ENCODE measurements around the gene CARM1. TPM values are rescaled to one million over a fixed set of nuclear protein-coding genes. Genes with fewer than 3 reads are reported as not detected.
"Not testable (repeated sequence)": the region's sequence is repeated elsewhere in the genome, so short reads cannot be mapped to it uniquely, and the experiment has no call there.

CARM1 gene
- polyA plus RNA-seq, result 10 to 100 TPM; 17.3 to 28.9 (median 22.4) TPM

- 0 to 1% (median 0%) methylated on average over 48 to 91 of the region's 99 CpGs for WGBS, 3 donors
Observed at GRCh38 chr19:10870955-10871603, at the start of gene CARM1. Gene CARM1, plus strand, starts transcription at chr19:10871553. Its CDS starts 150 bp downstream, at chr19:10871703.

DNA sequence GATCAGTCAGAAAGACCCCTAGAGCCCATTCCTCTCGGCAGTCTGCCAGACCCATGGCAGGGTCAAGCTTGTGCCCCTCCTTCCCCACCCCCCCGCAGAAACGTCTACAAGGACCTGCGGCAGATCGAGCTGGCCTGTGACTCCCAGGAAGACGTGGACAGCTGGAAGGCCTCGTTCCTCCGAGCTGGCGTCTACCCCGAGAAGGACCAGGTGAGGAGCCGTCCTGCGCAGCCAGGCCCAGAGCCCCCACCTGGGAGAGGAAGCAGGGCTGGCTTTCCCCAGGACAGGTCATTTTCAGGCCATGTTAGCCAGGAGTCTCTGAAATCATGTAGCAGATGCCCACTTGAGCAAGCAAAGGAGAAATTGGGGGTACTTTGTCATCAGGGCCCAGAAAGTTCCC, 47.7 kb upstream of the CARM1 start:
- H3K27ac ChIP-seq (ENCODE audit: low read depth, low read length), result no peak overlapping the region
- 90 to 97% (median 95%) methylated on average over 12 of the region's 12 CpGs for WGBS, 3 donors

More at GRCh38 chr19:10870955-10871603, at the start of gene CARM1:
- no peak within 1 kb of the TSS for H3K27ac ChIP-seq (ENCODE audit: low read depth, low read length)

DNA sequence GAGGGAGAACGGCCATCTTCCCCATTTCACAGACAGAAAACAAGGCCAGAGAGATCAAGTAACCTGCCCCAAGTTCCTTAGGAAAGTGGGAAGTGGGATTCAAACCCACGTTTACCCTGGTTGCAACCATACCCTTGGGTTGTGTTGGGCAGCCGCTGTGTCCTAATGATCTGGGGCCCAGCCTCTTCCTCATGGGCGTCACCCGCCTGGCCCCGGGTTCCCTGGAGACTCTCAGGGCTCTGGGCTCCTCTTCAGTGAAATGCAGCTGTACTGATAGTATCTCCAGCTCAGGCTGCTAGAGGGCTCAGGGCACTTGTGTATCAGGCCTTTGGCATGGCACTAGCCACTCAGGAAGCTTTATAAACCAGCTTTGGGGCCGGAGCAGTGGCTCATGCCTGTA, 45.1 kb upstream of the CARM1 start:
- WGBS, 3 donors, result 69 to 89% (median 72%) methylated on average over 7 of the region's 7 CpGs
- no peak overlapping the region for H3K27ac ChIP-seq (ENCODE audit: low read depth, low read length)

GRCh38 chr19:10826846-10827245, 44.5 kb upstream of the CARM1 start:
- no peak overlapping the region for H3K27ac ChIP-seq (ENCODE audit: low read depth, low read length)
- WGBS, 3 donors, result 89% methylated on average over 6 of the region's 6 CpGs

GRCh38 chr19:10828981-10829821, 42.2 kb upstream of the CARM1 start:
- H3K27ac ChIP-seq (ENCODE audit: low read depth, low read length), result no peak overlapping the region

DNA sequence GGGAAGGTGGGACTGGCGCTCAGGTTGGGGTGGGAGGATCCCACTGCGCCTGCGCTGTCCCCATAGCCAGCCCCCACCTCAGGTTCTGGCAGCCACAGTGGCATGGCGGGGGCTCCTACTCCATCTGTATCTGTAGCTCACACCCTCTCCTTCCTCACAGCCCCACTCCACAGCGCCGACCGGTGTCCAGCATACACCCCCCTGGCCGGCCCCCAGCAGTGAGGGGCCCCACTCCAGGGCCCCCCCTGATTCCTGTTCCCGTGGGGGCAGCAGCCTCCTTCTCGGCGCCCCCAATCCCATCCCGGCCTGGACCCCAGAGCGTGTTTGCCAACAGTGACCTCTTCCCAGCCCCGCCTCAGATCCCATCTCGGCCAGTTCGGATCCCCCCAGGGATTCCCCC, 41.4 kb upstream of the CARM1 start:
- no peak overlapping the region for H3K27ac ChIP-seq (ENCODE audit: low read depth, low read length)
- 84 to 88% (median 86%) methylated on average over 13 to 16 of the region's 16 CpGs for WGBS, 3 donors

More at GRCh38 chr19:10828981-10829821, 42.2 kb upstream of the CARM1 start:
- whole genome bisulfite sequencing, 3 donors, result 89 to 93% (median 93%) methylated on average over 26 of the region's 26 CpGs

GRCh38 chr19:10830370-10830769, 41.0 kb upstream of the CARM1 start:
- no peak overlapping the region for H3K27ac ChIP-seq (ENCODE audit: low read depth, low read length)
- WGBS, 3 donors, result 90 to 92% (median 91%) methylated on average over 6 to 7 of the region's 7 CpGs

DNA sequence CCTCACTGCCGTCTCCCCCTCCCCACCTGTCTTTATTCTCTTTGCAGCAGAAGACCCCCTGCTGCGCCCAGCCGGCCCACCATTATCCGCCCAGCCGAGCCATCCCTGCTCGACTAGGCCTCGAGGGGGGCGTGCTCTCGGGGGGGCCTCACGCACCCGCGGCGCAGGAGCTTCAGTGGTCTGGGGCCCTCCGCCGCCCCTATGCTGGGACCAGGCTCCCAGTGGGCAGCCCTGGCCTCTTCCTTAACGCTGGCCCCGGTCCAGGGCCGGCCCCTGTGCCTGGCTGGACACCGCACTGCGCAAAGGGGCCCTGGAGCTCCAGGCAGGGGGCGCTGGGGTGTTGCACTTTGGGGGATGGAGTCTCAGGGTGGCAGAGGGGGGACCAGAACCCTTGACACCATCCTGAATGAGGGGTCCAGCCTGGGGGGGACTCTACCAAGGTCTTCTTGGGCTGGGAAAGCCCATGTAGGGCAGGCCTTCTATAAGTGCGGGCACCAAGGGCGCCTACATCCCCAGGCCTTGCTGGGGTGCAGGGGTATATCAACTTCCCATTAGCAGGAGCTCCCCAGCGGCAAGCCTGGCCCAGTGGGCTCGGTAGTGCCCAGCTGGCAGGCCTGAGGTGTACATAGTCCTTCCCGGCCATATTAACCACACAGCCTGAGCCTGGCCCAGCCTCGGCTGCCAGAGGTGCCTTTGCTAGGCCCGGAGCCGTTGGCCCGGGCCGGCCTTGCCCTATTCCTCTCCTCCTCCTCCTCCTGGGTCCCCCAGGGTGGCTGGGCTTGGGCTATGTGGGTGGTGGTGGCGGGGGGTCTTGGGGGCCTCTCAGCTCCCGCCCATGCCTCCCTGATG, 40.2 kb upstream of the CARM1 start:
- no peak overlapping the region for H3K27ac ChIP-seq (ENCODE audit: low read depth, low read length)
- 84 to 88% (median 85%) methylated on average over 33 of the region's 33 CpGs for WGBS, 3 donors

DNA sequence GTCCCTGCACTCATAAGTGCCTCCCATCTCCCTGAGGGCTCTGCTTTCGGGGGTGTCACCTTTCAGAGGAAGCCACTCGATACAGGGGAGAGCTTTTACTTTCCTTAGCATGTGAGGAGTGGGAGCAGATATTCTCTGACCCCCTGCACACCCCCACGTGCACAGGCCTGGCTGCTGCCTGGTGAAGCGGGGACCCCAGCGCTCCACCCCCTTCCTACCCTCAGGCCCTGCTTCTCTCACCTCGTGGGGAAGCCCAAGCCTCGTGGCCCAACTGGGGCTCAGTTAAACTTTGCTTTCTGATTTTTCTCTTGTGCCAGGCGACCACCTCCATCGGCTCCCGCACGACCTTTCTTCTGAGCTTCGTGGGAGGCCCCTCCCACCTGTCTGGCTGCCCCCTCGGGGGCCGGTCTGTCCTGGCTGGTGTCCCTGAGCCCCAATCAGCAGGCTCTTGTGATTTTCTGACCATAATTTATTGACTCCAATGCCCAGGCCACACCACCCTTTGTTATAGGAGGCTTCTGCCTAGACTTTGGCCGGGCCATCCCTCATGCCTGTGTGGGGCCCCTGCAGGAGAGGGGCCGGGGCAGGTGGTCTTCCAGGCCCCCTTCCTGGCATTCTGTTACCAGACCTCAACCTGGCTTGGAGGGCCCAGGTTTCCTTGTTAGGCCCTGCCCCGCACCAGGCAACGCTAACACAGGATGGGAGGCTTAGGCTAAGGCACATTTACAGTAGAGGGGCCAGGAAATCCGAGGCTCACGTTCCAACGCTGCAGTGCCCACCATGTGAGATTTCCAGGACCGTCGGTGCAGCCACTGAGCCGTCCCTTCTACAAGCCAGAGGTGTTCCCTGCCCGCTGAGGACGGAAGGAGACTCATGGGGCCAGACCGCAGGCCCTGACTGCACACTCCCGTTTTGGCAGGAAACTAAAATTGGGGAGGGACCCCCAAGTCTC, 39.1 kb upstream of the CARM1 start:
- H3K27ac ChIP-seq (ENCODE audit: low read depth, low read length), result no peak overlapping the region
- WGBS, 3 donors, result 80 to 82% (median 82%) methylated on average over 27 to 28 of the region's 28 CpGs

DNA sequence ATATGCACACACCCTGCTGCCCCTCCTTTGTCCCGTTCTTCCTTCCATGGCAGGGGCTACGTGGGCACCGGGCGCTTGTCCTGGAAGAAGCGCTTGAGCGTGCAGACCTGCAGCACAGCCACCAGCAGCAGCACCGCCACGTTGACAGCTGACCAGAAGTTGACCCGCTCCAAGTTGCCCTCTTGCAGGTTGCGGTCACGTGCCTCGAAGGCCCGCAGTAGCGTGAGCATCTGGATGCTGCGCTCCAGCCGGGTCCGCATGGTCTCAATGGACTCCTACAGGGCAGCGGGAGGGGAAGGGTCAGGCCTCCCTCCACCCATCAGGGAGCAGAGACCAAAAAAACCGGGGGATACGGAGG, 38.4 kb upstream of the CARM1 start:
- 74 to 80% (median 80%) methylated on average over 20 of the region's 20 CpGs for WGBS, 3 donors
- H3K27ac ChIP-seq (ENCODE audit: low read depth, low read length), result no peak overlapping the region

DNA sequence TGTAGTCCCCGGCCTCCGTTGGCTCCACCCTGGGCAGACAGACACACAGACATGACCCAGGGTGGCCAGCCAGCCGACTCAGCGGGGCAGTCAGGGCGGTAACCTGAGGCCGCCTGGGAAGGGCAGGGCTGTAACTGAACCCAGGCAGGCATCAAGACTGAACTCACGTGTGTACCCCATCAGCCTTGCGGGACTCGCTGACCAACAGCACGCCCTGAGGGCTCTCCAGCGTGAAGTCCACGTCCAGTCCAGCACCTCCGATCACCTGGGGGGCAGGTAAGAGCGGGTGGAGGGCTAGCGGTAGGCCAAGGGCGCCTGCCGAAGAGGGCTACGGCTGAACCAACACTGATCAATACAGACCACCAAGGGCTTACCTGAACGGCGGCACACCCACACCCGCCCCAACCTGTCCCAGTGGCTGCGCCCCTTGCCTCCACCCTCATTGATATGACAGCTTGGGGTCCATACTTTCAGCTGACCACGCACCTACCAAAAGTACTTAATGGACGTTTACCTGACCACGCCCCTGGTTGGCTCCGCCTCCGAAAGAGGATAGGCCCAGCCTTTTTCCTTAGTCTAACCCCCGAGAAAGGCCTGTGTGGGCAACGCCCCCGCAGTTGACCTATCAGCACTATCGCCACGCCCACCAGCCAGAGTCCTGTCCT, 36.1 kb upstream of the CARM1 start:
- 22 to 61% (median 60%) methylated on average over 26 to 32 of the region's 32 CpGs for WGBS, 3 donors
- no peak overlapping the region for H3K27ac ChIP-seq (ENCODE audit: low read depth, low read length)

- peak within 1 kb of the TSS; percentile 48 for H3K27ac ChIP-seq (ENCODE audit: low read depth, low read length)
- WGBS, 3 donors, result 0 to 1% (median 0%) methylated on average over 49 to 50 of the region's 50 CpGs
Observed at GRCh38 chr19:10835754-10836478, 35.4 kb upstream of the CARM1 start, which contains the start of gene TMED1. Gene TMED1, minus strand, starts transcription at chr19:10836212. Its CDS starts 21 bp downstream, at chr19:10836191.

DNA sequence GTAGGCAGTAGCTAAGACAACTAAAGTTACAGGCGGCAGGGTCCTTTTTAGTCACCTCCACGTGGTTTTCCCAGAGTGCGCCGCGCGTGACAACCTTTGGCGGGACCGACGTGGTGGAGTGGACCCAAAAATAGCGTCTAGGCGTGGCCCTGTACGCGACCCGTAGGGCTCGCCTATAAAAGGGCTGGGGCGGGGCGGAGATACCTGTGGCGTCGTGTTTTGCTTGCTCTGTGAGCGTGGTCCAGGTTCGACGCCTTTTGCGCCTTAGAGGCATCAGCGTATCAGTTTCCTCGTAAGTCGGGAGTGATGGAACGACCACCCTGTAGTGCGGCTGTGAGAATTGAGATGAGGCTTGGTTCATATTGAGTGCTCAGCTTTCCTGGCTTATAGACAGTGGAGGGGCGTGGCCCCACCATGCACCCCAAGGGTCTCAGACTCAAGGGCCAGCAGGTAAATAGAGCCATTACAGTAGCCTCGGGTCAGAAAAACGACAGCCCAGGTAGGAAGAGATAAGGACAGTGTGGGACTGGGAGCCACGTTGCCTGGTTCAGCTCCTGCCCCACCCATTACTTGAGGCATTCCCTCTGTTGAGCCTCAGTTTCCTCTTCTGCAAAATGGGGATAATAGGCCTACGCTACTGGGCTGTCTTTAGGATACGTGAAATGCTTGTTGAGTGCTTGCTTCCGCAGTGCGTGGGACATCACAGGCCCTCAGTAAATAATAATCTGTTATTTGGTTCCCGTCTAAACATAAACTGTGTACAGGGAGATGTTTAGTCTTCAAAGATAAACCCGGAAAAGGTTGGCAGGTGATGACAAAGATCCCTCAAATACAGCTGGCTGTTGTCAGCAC, 34.6 kb upstream of the CARM1 start:
- 31 to 39% (median 36%) methylated on average over 38 of the region's 38 CpGs for WGBS, 3 donors
- H3K27ac ChIP-seq (ENCODE audit: low read depth, low read length), result peak overlapping the region; percentile 48

GRCh38 chr19:10837649-10838048, 33.7 kb upstream of the CARM1 start:
- H3K27ac ChIP-seq (ENCODE audit: low read depth, low read length), result not testable (repeated sequence)
- 93 to 99% (median 97%) methylated on average over 7 of the region's 7 CpGs for WGBS, 3 donors

DNA sequence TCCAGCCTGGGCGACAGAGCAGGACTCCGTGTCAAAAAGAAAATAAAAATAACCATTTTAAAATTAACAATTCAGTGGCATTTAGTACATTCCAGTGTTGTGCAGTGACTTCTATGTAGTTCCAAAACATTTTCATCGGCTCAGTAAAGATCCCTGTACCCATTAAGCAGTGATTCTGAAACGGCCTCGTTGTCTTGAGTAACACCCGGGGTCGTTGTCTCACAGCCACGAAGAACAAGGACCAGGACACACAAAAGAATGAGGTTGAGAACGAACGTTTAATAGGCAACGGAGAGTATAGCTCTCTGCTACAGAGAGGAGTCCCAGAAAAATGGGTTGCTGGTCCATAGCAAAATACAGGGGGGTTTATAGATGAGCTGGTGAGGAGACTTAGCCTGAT, 33.0 kb upstream of the CARM1 start:
- WGBS, 3 donors, result 84 to 93% (median 91%) methylated on average over 11 of the region's 11 CpGs
- no peak overlapping the region for H3K27ac ChIP-seq (ENCODE audit: low read depth, low read length)

Measured in adipose tissue (tissue), 3 donors.